H9 (cell line): ENCODE data around the gene DOCK11. TPM values are rescaled to one million over a fixed set of nuclear protein-coding genes. Genes with fewer than 3 reads are reported as not detected.

ENCODE experiments used
- DNase-seq: peaks from one replicate; pipeline ENCODE4 v3.0.0-alpha.2; 2017
- H2AFZ ChIP-seq: one replicate; pipeline ENCODE4 v1.6.1; 2013; ENCODE audit warnings: mild to moderate bottlenecking, low read length, control low read depth, moderate library complexity
- H2AK5ac ChIP-seq: 2 replicates; pipeline ENCODE4 v1.6.1; 2013; ENCODE audit warnings: low read length, control low read depth, mixed read lengths; ENCODE audit not compliant: insufficient read length
- H2BK120ac ChIP-seq: one replicate; pipeline ENCODE4 v1.6.1; 2013; ENCODE audit warnings: low read depth, mild to moderate bottlenecking, low read length, control low read depth, inconsistent platforms; ENCODE audit not compliant: poor library complexity, severe bottlenecking
- H2BK12ac ChIP-seq: 2 replicates; pipeline ENCODE4 v1.6.1; 2013; ENCODE audit warnings: low read length, control low read depth, mixed read lengths, low read depth; ENCODE audit not compliant: insufficient read length
- H2BK15ac ChIP-seq: 2 replicates; pipeline ENCODE4 v1.6.1; 2013; ENCODE audit warnings: low read depth, low read length, control low read depth
- H2BK20ac ChIP-seq: one replicate; pipeline ENCODE4 v1.6.1; 2013; ENCODE audit warnings: low read depth, mild to moderate bottlenecking, low read length, control low read depth, inconsistent platforms; ENCODE audit not compliant: poor library complexity, severe bottlenecking
- H2BK5ac ChIP-seq: 2 replicates; pipeline ENCODE4 v1.6.1; 2013; ENCODE audit warnings: low read length, control low read depth, mixed read lengths; ENCODE audit not compliant: insufficient read length
- H3K14ac ChIP-seq: 2 replicates; pipeline ENCODE4 v1.6.1; 2013; ENCODE audit warnings: low read length, control low read depth; ENCODE audit not compliant: insufficient read depth
- H3K18ac ChIP-seq: 2 replicates; pipeline ENCODE4 v1.6.1; 2013; ENCODE audit warnings: low read depth, mild to moderate bottlenecking, mixed read lengths, low read length, control low read depth; ENCODE audit not compliant: insufficient read length
- H3K23ac ChIP-seq: 2 replicates; pipeline ENCODE4 v1.6.1; 2013; ENCODE audit warnings: low read length, control low read depth, mixed read lengths, low read depth; ENCODE audit not compliant: insufficient read length
- H3K23me2 ChIP-seq: 2 replicates; pipeline ENCODE4 v1.6.1; 2013; ENCODE audit warnings: low read depth, mild to moderate bottlenecking, mixed read lengths, low read length, control low read depth; ENCODE audit not compliant: insufficient read length, poor library complexity, severe bottlenecking
- H3K27ac ChIP-seq: 2 replicates; pipeline ENCODE4 v1.5.1; 2013; ENCODE audit warnings: low read length, control low read depth, mixed read lengths, low read depth; ENCODE audit not compliant: insufficient read length
- H3K27me3 ChIP-seq: 2 replicates; pipeline ENCODE4 v1.6.1; 2013; ENCODE audit warnings: low read length, control low read depth, inconsistent platforms; ENCODE audit not compliant: insufficient read depth
- H3K4ac ChIP-seq: 2 replicates; pipeline ENCODE4 v1.6.1; 2013; ENCODE audit warnings: low read depth, mild to moderate bottlenecking, control low read depth, inconsistent platforms, low read length, moderate library complexity
- H3K4me1 ChIP-seq: 2 replicates; pipeline ENCODE4 v1.6.1; 2013; ENCODE audit warnings: low read length, control low read depth, inconsistent platforms; ENCODE audit not compliant: insufficient read depth
- H3K4me2 ChIP-seq: 2 replicates; pipeline ENCODE4 v1.6.1; 2013; ENCODE audit warnings: low read length, control low read depth, mixed read lengths; ENCODE audit not compliant: insufficient read length, insufficient read depth
- H3K56ac ChIP-seq: 2 replicates; pipeline ENCODE4 v1.6.1; 2013; ENCODE audit warnings: low read depth, mild to moderate bottlenecking, mixed read lengths, low read length, control low read depth; ENCODE audit not compliant: insufficient read length
- H3K79me1 ChIP-seq: 2 replicates; pipeline ENCODE4 v1.6.1; 2013; ENCODE audit warnings: low read depth, mild to moderate bottlenecking, moderate library complexity, low read length, control low read depth, inconsistent platforms; ENCODE audit not compliant: insufficient read depth, poor library complexity, severe bottlenecking
- H3K79me2 ChIP-seq: 2 replicates; pipeline ENCODE4 v1.6.1; 2013; ENCODE audit warnings: low read length, control low read depth, inconsistent platforms; ENCODE audit not compliant: insufficient read depth
- H3K9ac ChIP-seq: 2 replicates; pipeline ENCODE4 v1.6.1; 2013; ENCODE audit warnings: low read length, control low read depth, mixed read lengths; ENCODE audit not compliant: insufficient read length; ENCODE audit errors: extremely low read depth
- H3K9me3 ChIP-seq: one replicate; pipeline ENCODE4 v1.6.1; 2013; ENCODE audit warnings: low read depth, low read length, inconsistent platforms; ENCODE audit not compliant: control insufficient read depth
- H3T11ph ChIP-seq: one replicate; pipeline ENCODE4 v1.6.1; 2013; ENCODE audit warnings: mild to moderate bottlenecking, low read length, control low read depth, inconsistent platforms
- H4K20me1 ChIP-seq: one replicate; pipeline ENCODE4 v1.6.1; 2013; ENCODE audit not compliant: control insufficient read depth, insufficient read length, insufficient read depth
- H4K5ac ChIP-seq: 2 replicates; pipeline ENCODE4 v1.6.1; 2013; ENCODE audit warnings: low read depth, mild to moderate bottlenecking, mixed read lengths, low read length, control low read depth; ENCODE audit not compliant: insufficient read length
- H4K8ac ChIP-seq: replicated peaks from 2 replicates; pipeline ENCODE4 v1.6.1; 2013; ENCODE audit warnings: low read length, control low read depth, mixed read lengths, low read depth; ENCODE audit not compliant: insufficient read length
- H4K91ac ChIP-seq: 2 replicates; pipeline ENCODE4 v1.6.1; 2013; ENCODE audit warnings: low read depth, mild to moderate bottlenecking, moderate library complexity, mixed read lengths, low read length, control low read depth; ENCODE audit not compliant: insufficient read length
- H3K27ac Mint-ChIP-seq, 3 experiments: 2 replicates in 2 of 3; 3 replicates in 1 of 3; pipeline ENCODE4 v1.8.0; 2020 to 2021; ENCODE audit warnings: mixed read lengths in 3 of 3, mild to moderate bottlenecking in 1 of 3, moderate library complexity in 1 of 3
- H3K27me3 Mint-ChIP-seq: 2 replicates; pipeline ENCODE4 v1.8.0; 2021; ENCODE audit warnings: low read depth, mild to moderate bottlenecking, moderate library complexity, mixed read lengths
- H3K36me3 Mint-ChIP-seq, 3 experiments: 2 replicates in 2 of 3; 3 replicates in 1 of 3; pipeline ENCODE4 v1.8.0; 2020 to 2021; ENCODE audit warnings: low read depth in 3 of 3, mixed read lengths in 3 of 3; ENCODE audit not compliant: insufficient read depth in 1 of 3
- H3K4me1 Mint-ChIP-seq, 2 experiments: 2 replicates each; pipeline ENCODE4 v1.8.0; 2020; ENCODE audit warnings: mixed read lengths in 2 of 2
- H3K4me3 Mint-ChIP-seq, 2 experiments: 2 replicates in 1 of 2; 3 replicates in 1 of 2; pipeline ENCODE4 v1.8.0; 2020 to 2021; ENCODE audit warnings: mild to moderate bottlenecking in 2 of 2, mixed read lengths in 2 of 2, moderate library complexity in 1 of 2
- H3K9me3 Mint-ChIP-seq, 2 experiments: 2 replicates in 1 of 2; 3 replicates in 1 of 2; pipeline ENCODE4 v1.8.0; 2020; ENCODE audit warnings: mild to moderate bottlenecking in 2 of 2, mixed read lengths in 2 of 2, moderate library complexity in 1 of 2
- CTCF ChIP-seq: fragments of 200-600 bp; sonication (generic); conservative IDR thresholded peaks from 3 replicates; pipeline ENCODE4 v1.8.0; 2021; ENCODE audit warnings: antibody characterized with exemption, mild to moderate bottlenecking
- WGBS: extraction: QIAGEN DNeasy Blood & Tissue Kit; methylation state at CpG from one replicate; pipeline ENCODE4 v1.1.7; 2013; ENCODE audit warnings: missing lambda C conversion rate, low lambda C conversion rate, mixed read lengths; ENCODE audit not compliant: insufficient read length; ENCODE audit errors: extremely low coverage; 5-methylcytosine and 5-hydroxymethylcytosine counted together
- total RNA-seq: library from RNA; stranded (reverse); gene quantifications from 2 replicates; pipeline ENCODE4 v1.2.1, GENCODE V29; 2021

DOCK11 gene
- total RNA-seq, 1 experiment from 2014 or later = 6.2 TPM

- Mint-ChIP-seq H3K36me3 (no peaks in the 10 kb centered on the region; a peak in 1 of 7 replicates), H3K27me3 (no peaks in the 10 kb centered on the region; the same call in none of the 2 replicates), H3K4me1 (no peaks in the 10 kb centered on the region), H3K27ac (no peak overlapping the region), H3K4me3 (no peak overlapping the region), H3K9me3 (peaks cover 0 to 38% of the 10 kb centered on the region in 2 experiments; a peak in 2 of 5 replicates)
- Histone ChIP-seq H3K9me3 (peaks cover 21% of the 10 kb centered on the region), H2BK5ac (no peak overlapping the region), H3K14ac (no peak overlapping the region), H3K18ac (no peak overlapping the region), H3K4me2 (no peak overlapping the region), H3K23ac (no peak overlapping the region), H2AK5ac (no peak overlapping the region), H3K4me1 (no peaks in the 10 kb centered on the region), H2BK120ac (no peak overlapping the region), H2BK12ac (no peak overlapping the region), H3K79me2 (no peaks in the 10 kb centered on the region), H4K20me1 (no peaks in the 10 kb centered on the region), H4K8ac (no peak overlapping the region), H4K91ac (no peak overlapping the region), H2AFZ (no peak overlapping the region), H3K56ac (no peak overlapping the region), H3K4ac (no peak overlapping the region), H3K23me2 (no peaks in the 10 kb centered on the region), H3K27ac (no peak overlapping the region), H4K5ac (no peak overlapping the region), H3K79me1 (no peaks in the 10 kb centered on the region), H3K9ac (no peak overlapping the region), H2BK20ac (no peak overlapping the region), H3T11ph (no peak overlapping the region), H3K27me3 (no peaks in the 10 kb centered on the region), H2BK15ac (no peak overlapping the region)
- no peak for TF ChIP-seq CTCF
- no CpG with 5 or more reads among the region's 3 CpGs for WGBS
- no peak for DNase-seq
These were observed 189.8 kb downstream of the DOCK11 start for GRCh38 chrX:118685393-118685792.
